Left ventricle myocardium inferior (tissue), 1 donor: ENCODE results near the gene SPATA31C2. TPM values are rescaled to one million over a fixed set of nuclear protein-coding genes. Genes with fewer than 3 reads are reported as not detected.
"Not testable (repeated sequence)": the region's sequence is repeated elsewhere in the genome, so short reads cannot be mapped to it uniquely, and the experiment has no call there.

ENCODE experiments used
- DNase-seq: peaks from one replicate; pipeline ENCODE4 v3.0.0-alpha.2; 2020
- H3K27ac ChIP-seq: fragments of 200-600 bp; replicated peaks from 2 replicates; pipeline ENCODE4 v1.8.0; 2021
- H3K27me3 ChIP-seq: fragments of 200-600 bp; 2 replicates; pipeline ENCODE4 v1.8.0; 2021; ENCODE audit warnings: low read depth
- H3K36me3 ChIP-seq: fragments of 200-600 bp; 2 replicates; pipeline ENCODE4 v1.8.0; 2021
- H3K4me1 ChIP-seq: fragments of 200-600 bp; 2 replicates; pipeline ENCODE4 v1.8.0; 2021
- H3K4me3 ChIP-seq: fragments of 200-600 bp; 2 replicates; pipeline ENCODE4 v1.8.0; 2021; ENCODE audit warnings: mild to moderate bottlenecking, moderate library complexity
- H3K9me3 ChIP-seq: fragments of 200-600 bp; replicated peaks from 2 replicates; pipeline ENCODE4 v1.8.0; 2021
- CTCF ChIP-seq: fragments of 200-600 bp; IDR thresholded peaks from 2 replicates; pipeline ENCODE4 v1.8.0; 2021; ENCODE audit warnings: antibody characterized with exemption, mild to moderate bottlenecking, borderline replicate concordance
- intact Hi-C: fragments of 100-400 bp; cut with micrococcal nuclease; formaldehyde crosslinking; loops from one replicate; pipeline ENCODE4 v1.11.0; 2022
- long read RNA-seq: library from polyadenylated mRNA; unstranded; transcript quantifications from one replicate; pipeline ENCODE4 v2.0.0, GENCODE V29; 2021
- total RNA-seq: library from RNA; stranded (reverse); fragmentation: NEBNext Ultra II Directional; extraction: Animal tissue kit (Norgen Biotek cat#: 25700); gene quantifications from one replicate; pipeline ENCODE4 v1.2.1, GENCODE V29; 2021
- donor health status: DM: no; HTN: yes; CAD: no; lungs with severe emphysema.

Gene SPATA31C2
- total RNA-seq, result not detected
- long read RNA-seq, result 0 reads

- H3K4me3 ChIP-seq, intact Hi-C loops, H3K27ac ChIP-seq, DNase-seq, H3K9me3 ChIP-seq, H3K27me3 ChIP-seq, H3K4me1 ChIP-seq, H3K36me3 ChIP-seq: not testable (repeated sequence)
Measured at GRCh38 chr9:88138375-88138774, at the start of gene SPATA31C2. Gene SPATA31C2, minus strand, starts transcription at chr9:88138475. Its CDS starts 29 bp downstream, at chr9:88138446.

- DNase-seq, result no peak
- Histone ChIP-seq H3K36me3 (no peaks in the 10 kb centered on the region), H3K4me1 (peaks cover 14% of the 10 kb centered on the region), H3K9me3 (peaks cover 15% of the 10 kb centered on the region), H3K27ac (no peak overlapping the region), H3K27me3 (no peaks in the 10 kb centered on the region), H3K4me3 (no peak overlapping the region)
- intact Hi-C loops, result no loop called here
- no peak for TF ChIP-seq CTCF
Measured at GRCh38 chr9:88187631-88188030, 49.4 kb upstream of the SPATA31C2 start.

GRCh38 chr9:88186495-88187110 lies 48.3 kb upstream of the SPATA31C2 start:
- Histone ChIP-seq H3K27ac (no peak overlapping the region), H3K4me3 (no peak overlapping the region), H3K9me3 (peaks cover 15% of the 10 kb centered on the region), H3K27me3 (peaks cover 5% of the 10 kb centered on the region), H3K4me1 (peaks cover 14% of the 10 kb centered on the region), H3K36me3 (no peaks in the 10 kb centered on the region)
- no peak for TF ChIP-seq CTCF
- intact Hi-C loops, result no loop called here
- no peak for DNase-seq

- no peak for TF ChIP-seq CTCF
- H3K27me3 ChIP-seq, result peaks cover 5% of the 10 kb centered on the region
- intact Hi-C loops, result no loop called here
- no peak for DNase-seq
- H3K27ac ChIP-seq, result no peak overlapping the region
- peaks cover 14% of the 10 kb centered on the region for H3K4me1 ChIP-seq
- H3K36me3 ChIP-seq, result no peaks in the 10 kb centered on the region
- H3K9me3 ChIP-seq, result peaks cover 6% of the 10 kb centered on the region
- no peak overlapping the region for H3K4me3 ChIP-seq
Measured at GRCh38 chr9:88184976-88185375, 46.7 kb upstream of the SPATA31C2 start.

- TF ChIP-seq CTCF, result no peak
- DNase-seq, result no peak
Measured at GRCh38 chr9:88183798-88184495, 45.7 kb upstream of the SPATA31C2 start.

GRCh38 chr9:88182501-88182900 lies 44.2 kb upstream of the SPATA31C2 start:
- Histone ChIP-seq H3K4me3 (no peak overlapping the region), H3K27ac (no peak overlapping the region), H3K36me3 (no peaks in the 10 kb centered on the region), H3K9me3 (no peaks in the 10 kb centered on the region), H3K4me1 (peaks cover 14% of the 10 kb centered on the region), H3K27me3 (peaks cover 5% of the 10 kb centered on the region)
- DNase-seq, result no peak
- intact Hi-C loops, result no loop called here
- no peak for TF ChIP-seq CTCF

More at GRCh38 chr9:88183798-88184495, 45.7 kb upstream of the SPATA31C2 start:
- intact Hi-C loops, result no loop called here
- H3K4me3 ChIP-seq, result no peak overlapping the region
- H3K4me1 ChIP-seq, result peaks cover 14% of the 10 kb centered on the region
- no peak overlapping the region for H3K27ac ChIP-seq
- no peaks in the 10 kb centered on the region for H3K9me3 ChIP-seq
- H3K27me3 ChIP-seq, result peaks cover 5% of the 10 kb centered on the region
- no peaks in the 10 kb centered on the region for H3K36me3 ChIP-seq
